IMR-90 (cell line): Measurements from ENCODE around the gene CAPZA1. TPM values are rescaled to one million over a fixed set of nuclear protein-coding genes. Genes with fewer than 3 reads are reported as not detected.

Experiments
- ATAC-seq: fragments of 200-7000 bp; cut with Tn5 transposase; 2 replicates; pipeline ENCODE4 v1.9.1; 2020; ENCODE audit warnings: low read depth, mild to moderate bottlenecking, moderate library complexity
- BruUV-seq: library from RNA; stranded (reverse); fragments of 400-500 nt; replicated peaks from 2 replicates; lab custom pipeline; 2021; lab: Mats Ljungman, UMichigan
- CTCF ChIA-PET: fragments of 300-600 bp; formaldehyde crosslinking; extraction: SDS; loops from one replicate; lab custom pipeline; 2021; ENCODE audit warnings: antibody characterized with exemption; lab: Yijun Ruan, JAX
- POLR2A ChIA-PET: fragments of 300-600 bp; sonication (Branson Sonifier 250); formaldehyde crosslinking; loops from one replicate; lab custom pipeline; 2022; ENCODE audit warnings: antibody characterized with exemption; ENCODE audit not compliant: unreplicated experiment; lab: Charles Lee
- DNase-seq: peaks from one replicate; pipeline ENCODE4 v3.0.0; 2013
- H2AFZ ChIP-seq: replicated peaks from 2 replicates; pipeline ENCODE3; 2013; ENCODE audit warnings: low read length, mild to moderate bottlenecking; ENCODE audit not compliant: poor library complexity
- H2AK5ac ChIP-seq: 2 replicates; pipeline ENCODE4 v1.6.1; 2013; ENCODE audit warnings: low read depth, low read length, inconsistent platforms
- H2AK9ac ChIP-seq: replicated peaks from 2 replicates; pipeline ENCODE3; 2013; ENCODE audit warnings: mild to moderate bottlenecking, low read depth, low read length, moderate library complexity; ENCODE audit not compliant: poor library complexity
- H2BK120ac ChIP-seq: 2 replicates; pipeline ENCODE4 v1.6.1; 2013; ENCODE audit warnings: low read depth, low read length, inconsistent platforms
- H2BK15ac ChIP-seq: 3 replicates; pipeline ENCODE4 v1.6.1; 2013; ENCODE audit warnings: low read depth, low read length, inconsistent platforms
- H2BK20ac ChIP-seq: 2 replicates; pipeline ENCODE4 v1.6.1; 2013; ENCODE audit warnings: low read depth, mild to moderate bottlenecking, inconsistent platforms, low read length, moderate library complexity
- H2BK5ac ChIP-seq: 2 replicates; pipeline ENCODE4 v1.6.1; 2013; ENCODE audit warnings: mild to moderate bottlenecking, low read depth, low read length, inconsistent platforms; ENCODE audit not compliant: poor library complexity, severe bottlenecking
- H3K14ac ChIP-seq: replicated peaks from 2 replicates; pipeline ENCODE4 v1.6.1; 2013; ENCODE audit warnings: low read depth, low read length, inconsistent platforms
- H3K18ac ChIP-seq: 2 replicates; pipeline ENCODE4 v1.6.1; 2013; ENCODE audit warnings: low read depth, low read length, control low read depth
- H3K23ac ChIP-seq: 2 replicates; pipeline ENCODE4 v1.6.1; 2013; ENCODE audit warnings: low read depth, low read length, inconsistent platforms
- H3K27ac ChIP-seq: 2 replicates; pipeline ENCODE4 v1.5.1; 2013; ENCODE audit warnings: mild to moderate bottlenecking, control low read depth, low read length; ENCODE audit not compliant: insufficient read depth
- H3K27me3 ChIP-seq: 2 replicates; pipeline ENCODE4 v1.6.1; 2013; ENCODE audit warnings: low read length; ENCODE audit not compliant: control insufficient read depth, insufficient read depth
- H3K36me3 ChIP-seq: 2 replicates; pipeline ENCODE4 v1.6.1; 2013; ENCODE audit warnings: low read length, mixed read lengths; ENCODE audit not compliant: control insufficient read depth, insufficient read depth
- H3K4ac ChIP-seq: 2 replicates; pipeline ENCODE4 v1.6.1; 2013; ENCODE audit warnings: low read depth, low read length, inconsistent platforms
- H3K4me1 ChIP-seq: 2 replicates; pipeline ENCODE4 v1.6.1; 2013; ENCODE audit warnings: low read length, mixed read lengths; ENCODE audit not compliant: control insufficient read depth, insufficient read depth
- H3K4me2 ChIP-seq: 2 replicates; pipeline ENCODE4 v1.6.1; 2013; ENCODE audit warnings: low read depth, mild to moderate bottlenecking, control low read depth, low read length, moderate library complexity
- H3K4me3 ChIP-seq: 2 replicates; pipeline ENCODE4 v1.5.1; 2013; ENCODE audit warnings: low read depth, mild to moderate bottlenecking, control low read depth, low read length, moderate library complexity; ENCODE audit not compliant: insufficient read depth
- H3K56ac ChIP-seq: 2 replicates; pipeline ENCODE4 v1.6.1; 2013; ENCODE audit warnings: low read length, inconsistent platforms; ENCODE audit not compliant: insufficient read depth; ENCODE audit errors: extremely low read depth
- H3K79me1 ChIP-seq, 2 experiments: 2 replicates each; pipeline ENCODE4 v1.6.1; 2013; ENCODE audit warnings: low read length in 2 of 2, inconsistent platforms in 1 of 2, low read depth in 1 of 2
- H3K9ac ChIP-seq: 2 replicates; pipeline ENCODE4 v1.6.1; 2013; ENCODE audit warnings: low read depth, low read length, control low read depth
- H3K9me1 ChIP-seq: 2 replicates; pipeline ENCODE4 v1.6.1; 2013; ENCODE audit warnings: low read length, inconsistent platforms; ENCODE audit not compliant: insufficient read depth
- H3K9me3 ChIP-seq: 2 replicates; pipeline ENCODE4 v1.6.1; 2013; ENCODE audit warnings: low read length; ENCODE audit not compliant: control insufficient read depth, insufficient read depth
- H4K20me1 ChIP-seq: 2 replicates; pipeline ENCODE4 v1.6.1; 2013; ENCODE audit warnings: low read length, inconsistent platforms; ENCODE audit not compliant: insufficient read depth
- H4K5ac ChIP-seq: 2 replicates; pipeline ENCODE4 v1.6.1; 2013; ENCODE audit warnings: mild to moderate bottlenecking, low read depth, low read length, control low read depth
- H4K8ac ChIP-seq, 2 experiments: 2 replicates each; pipeline ENCODE4 v1.6.1; 2013; ENCODE audit warnings: low read depth in 2 of 2, low read length in 2 of 2, control low read depth in 1 of 2, inconsistent platforms in 1 of 2
- H4K91ac ChIP-seq: 2 replicates; pipeline ENCODE4 v1.6.1; 2013; ENCODE audit warnings: low read depth, low read length, inconsistent platforms; ENCODE audit not compliant: insufficient read depth
- BHLHE40 ChIP-seq: fragments of 150-350 bp; IDR thresholded peaks from 2 replicates; pipeline ENCODE4 v1.6.1; 2016; ENCODE audit warnings: mild to moderate bottlenecking, low read depth, low read length
- CEBPB ChIP-seq: IDR thresholded peaks from 2 replicates; pipeline ENCODE4 v1.6.1; 2012; ENCODE audit warnings: low read depth, low read length, improper control_type of control experiment
- CHD1 ChIP-seq: IDR thresholded peaks from 2 replicates; pipeline ENCODE4 v1.6.1; 2012; ENCODE audit warnings: low read depth, low read length, improper control_type of control experiment
- FOS ChIP-seq: fragments of 150-350 bp; IDR thresholded peaks from 2 replicates; pipeline ENCODE4 v1.6.1; 2016; ENCODE audit warnings: low read depth, low read length
- MAFK ChIP-seq: IDR thresholded peaks from 2 replicates; pipeline ENCODE4 v1.6.1; 2012; ENCODE audit warnings: low read depth, low read length, improper control_type of control experiment
- MAZ ChIP-seq: IDR thresholded peaks from 2 replicates; pipeline ENCODE4 v1.6.1; 2012; ENCODE audit warnings: low read depth, mild to moderate bottlenecking, low read length, improper control_type of control experiment, moderate library complexity, borderline replicate concordance
- MXI1 ChIP-seq: IDR thresholded peaks from 2 replicates; pipeline ENCODE4 v1.6.1; 2012; ENCODE audit warnings: low read depth, mild to moderate bottlenecking, low read length, moderate library complexity, borderline replicate concordance
- NFE2L2 ChIP-seq: fragments of 150-350 bp; IDR thresholded peaks from 2 replicates; pipeline ENCODE4 v1.6.1; 2016; ENCODE audit warnings: low read depth, mild to moderate bottlenecking, low read length
- POLR2A ChIP-seq: IDR thresholded peaks from 2 replicates; pipeline ENCODE4 v1.6.1; 2012; ENCODE audit warnings: mild to moderate bottlenecking, low read depth, low read length
- RAD21 ChIP-seq: IDR thresholded peaks from 2 replicates; pipeline ENCODE4 v1.6.1; 2012; ENCODE audit warnings: low read length, improper control_type of control experiment
- RCOR1 ChIP-seq: IDR thresholded peaks from 2 replicates; pipeline ENCODE4 v1.6.1; 2012; ENCODE audit warnings: mild to moderate bottlenecking, low read length, improper control_type of control experiment; ENCODE audit not compliant: insufficient replicate concordance
- RFX5 ChIP-seq: IDR thresholded peaks from 2 replicates; pipeline ENCODE4 v1.8.0; 2012; ENCODE audit warnings: low read depth, mild to moderate bottlenecking, low read length, moderate library complexity
- SMC3 ChIP-seq: fragments of 150-350 bp; IDR thresholded peaks from 2 replicates; pipeline ENCODE4 v1.6.1; 2016; ENCODE audit warnings: low read depth, mild to moderate bottlenecking, antibody characterized with exemption, low read length, moderate library complexity
- WGBS, 2 experiments: methylation state at CpG; one replicate each; pipeline versions ENCODE4 v1.1.5 to v1.1.7; 2013; ENCODE audit warnings: missing lambda C conversion rate in 2 of 2; ENCODE audit not compliant: insufficient read length in 1 of 2; ENCODE audit errors: extremely low coverage in 2 of 2; 5-methylcytosine and 5-hydroxymethylcytosine counted together
- dilution Hi-C: fragments of 300-500 bp; cut with HindIII; formaldehyde crosslinking; loops from one replicate; pipeline ENCODE4 v1.14.3; 2018; ENCODE audit warnings: low sequenced_read_pairs; ENCODE audit not compliant: unreplicated experiment
- in situ Hi-C: fragments of 300-500 bp; cut with MboI; formaldehyde crosslinking; loops from 3 replicates; pipeline ENCODE4 v1.14.3; 2019; ENCODE audit warnings: low sequenced_read_pairs, inconsistent platforms, mixed read lengths
- intact Hi-C: fragments of 100-400 bp; cut with micrococcal nuclease; formaldehyde crosslinking; loops from 2 replicates; pipeline ENCODE4 v1.10.0; 2022
- polyA plus RNA-seq, 3 experiments: library from polyadenylated mRNA; depleted of rRNA; stranded (reverse); fragments of >200 nt; gene quantifications; 2 replicates each; pipeline ENCODE4 v1.2.3, GENCODE V29; 2012; ENCODE audit warnings: low replicate concordance in 1 of 3
- total RNA-seq: library from RNA; depleted of rRNA; stranded (reverse); fragments of >200 nt; gene quantifications from 2 replicates; pipeline ENCODE4 v1.2.3, GENCODE V29; 2012
- TF ChIP-seq, protein P1 (sequence below): conservative IDR thresholded peaks from 2 replicates; pipeline ENCODE4 v1.5.1; 2012; ENCODE audit warnings: mild to moderate bottlenecking, low read depth, low read length, improper control_type of control experiment
- TF ChIP-seq, protein P2 (sequence below): fragments of 150-350 bp; IDR thresholded peaks from 2 replicates; pipeline ENCODE4 v1.6.1; 2016; ENCODE audit warnings: low read depth, mild to moderate bottlenecking, low read length, moderate library complexity, borderline replicate concordance
- TF ChIP-seq, protein P3 (sequence below): fragments of 150-350 bp; IDR thresholded peaks from 2 replicates; pipeline ENCODE4 v1.6.1; 2017; ENCODE audit warnings: mild to moderate bottlenecking, antibody characterized with exemption, low read length, low read depth

CAPZA1 gene
- total and polyA plus RNA-seq, 2 of the 4 experiments (the other 2 are of a cell fraction) = 108 to 262 TPM

DNA sequence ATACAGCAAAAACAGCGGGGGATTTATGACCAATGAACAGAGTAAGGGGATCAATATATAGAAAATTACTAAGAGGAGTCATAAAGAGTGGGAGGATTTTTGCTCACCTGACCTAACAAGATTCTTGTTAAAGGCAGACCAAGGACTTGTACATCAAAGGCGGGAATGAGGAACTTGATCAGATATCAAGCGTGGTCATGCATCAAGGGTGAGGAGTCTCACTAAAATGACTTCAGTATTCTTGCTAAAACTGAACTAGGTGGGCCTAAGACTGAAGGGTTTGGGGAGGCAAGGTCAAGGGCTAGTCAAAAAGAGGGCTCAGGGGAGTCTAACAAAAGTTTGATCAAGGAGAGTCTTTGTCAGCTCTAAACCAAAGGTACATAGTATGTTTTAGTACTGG lies 56.9 kb downstream of the CAPZA1 start:
- H2AK5ac ChIP-seq = no peak overlapping the region
- peak overlapping the region; percentile 91; the same call in 1 of the 2 replicates for H3K23ac ChIP-seq
- no peaks in the 10 kb centered on the region for H3K9me1 ChIP-seq
- no peak overlapping the region for H2BK120ac ChIP-seq
- H4K8ac ChIP-seq = no peak overlapping the region
- no peaks in the 10 kb centered on the region for H3K9me3 ChIP-seq
- DNase-seq (no peak), ATAC-seq (no peak)
- dilution Hi-C loops = no loop called here
- H3K9ac ChIP-seq = no peak overlapping the region
- TF ChIP-seq RFX5 (no peak), RAD21 (no peak), BHLHE40 (no peak), POLR2A (no peak), RCOR1 (no peak), MAFK (no peak), NFE2L2 (no peak), MXI1 (no peak), FOS (no peak), CEBPB (no peak), MAZ (no peak), SMC3 (no peak), CHD1 (no peak)
- TF ChIP-seq, protein P1, sequence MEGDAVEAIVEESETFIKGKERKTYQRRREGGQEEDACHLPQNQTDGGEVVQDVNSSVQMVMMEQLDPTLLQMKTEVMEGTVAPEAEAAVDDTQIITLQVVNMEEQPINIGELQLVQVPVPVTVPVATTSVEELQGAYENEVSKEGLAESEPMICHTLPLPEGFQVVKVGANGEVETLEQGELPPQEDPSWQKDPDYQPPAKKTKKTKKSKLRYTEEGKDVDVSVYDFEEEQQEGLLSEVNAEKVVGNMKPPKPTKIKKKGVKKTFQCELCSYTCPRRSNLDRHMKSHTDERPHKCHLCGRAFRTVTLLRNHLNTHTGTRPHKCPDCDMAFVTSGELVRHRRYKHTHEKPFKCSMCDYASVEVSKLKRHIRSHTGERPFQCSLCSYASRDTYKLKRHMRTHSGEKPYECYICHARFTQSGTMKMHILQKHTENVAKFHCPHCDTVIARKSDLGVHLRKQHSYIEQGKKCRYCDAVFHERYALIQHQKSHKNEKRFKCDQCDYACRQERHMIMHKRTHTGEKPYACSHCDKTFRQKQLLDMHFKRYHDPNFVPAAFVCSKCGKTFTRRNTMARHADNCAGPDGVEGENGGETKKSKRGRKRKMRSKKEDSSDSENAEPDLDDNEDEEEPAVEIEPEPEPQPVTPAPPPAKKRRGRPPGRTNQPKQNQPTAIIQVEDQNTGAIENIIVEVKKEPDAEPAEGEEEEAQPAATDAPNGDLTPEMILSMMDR = no peak
- TF ChIP-seq, protein P2, sequence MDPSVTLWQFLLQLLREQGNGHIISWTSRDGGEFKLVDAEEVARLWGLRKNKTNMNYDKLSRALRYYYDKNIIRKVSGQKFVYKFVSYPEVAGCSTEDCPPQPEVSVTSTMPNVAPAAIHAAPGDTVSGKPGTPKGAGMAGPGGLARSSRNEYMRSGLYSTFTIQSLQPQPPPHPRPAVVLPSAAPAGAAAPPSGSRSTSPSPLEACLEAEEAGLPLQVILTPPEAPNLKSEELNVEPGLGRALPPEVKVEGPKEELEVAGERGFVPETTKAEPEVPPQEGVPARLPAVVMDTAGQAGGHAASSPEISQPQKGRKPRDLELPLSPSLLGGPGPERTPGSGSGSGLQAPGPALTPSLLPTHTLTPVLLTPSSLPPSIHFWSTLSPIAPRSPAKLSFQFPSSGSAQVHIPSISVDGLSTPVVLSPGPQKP = no peak
- TF ChIP-seq, protein P3, sequence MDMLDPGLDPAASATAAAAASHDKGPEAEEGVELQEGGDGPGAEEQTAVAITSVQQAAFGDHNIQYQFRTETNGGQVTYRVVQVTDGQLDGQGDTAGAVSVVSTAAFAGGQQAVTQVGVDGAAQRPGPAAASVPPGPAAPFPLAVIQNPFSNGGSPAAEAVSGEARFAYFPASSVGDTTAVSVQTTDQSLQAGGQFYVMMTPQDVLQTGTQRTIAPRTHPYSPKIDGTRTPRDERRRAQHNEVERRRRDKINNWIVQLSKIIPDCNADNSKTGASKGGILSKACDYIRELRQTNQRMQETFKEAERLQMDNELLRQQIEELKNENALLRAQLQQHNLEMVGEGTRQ = no peak
- intact Hi-C loops = no loop called here
- H3K56ac ChIP-seq = no peak overlapping the region
- in situ Hi-C loops = no loop called here
- no peak overlapping the region for H3K14ac ChIP-seq
- H2BK20ac ChIP-seq = no peak overlapping the region
- no peaks in the 10 kb centered on the region for H3K27me3 ChIP-seq
- no peak overlapping the region for H3K4me2 ChIP-seq
- no peaks in the 10 kb centered on the region; the same call in 1 of the 2 replicates for H3K36me3 ChIP-seq
- ChIA-PET POLR2A (no interaction called here), CTCF (no interaction called here)
- no peak overlapping the region for H2BK15ac ChIP-seq
- H2AFZ ChIP-seq = no peak overlapping the region
- no peak overlapping the region for H3K4ac ChIP-seq
- H4K91ac ChIP-seq = no peak overlapping the region
- no peak overlapping the region for H4K5ac ChIP-seq
- H3K27ac ChIP-seq = no peak overlapping the region
- no peak overlapping the region for H3K4me3 ChIP-seq
- no peaks in the 10 kb centered on the region; the same call in 1 of the 2 replicates for H4K20me1 ChIP-seq
- H2BK5ac ChIP-seq = no peak overlapping the region
- H3K18ac ChIP-seq = no peak overlapping the region
- H3K79me1 ChIP-seq = peaks cover 32 to 66% of the 10 kb centered on the region in 2 experiments
- H2AK9ac ChIP-seq = no peak overlapping the region
- 100% methylated on average over 1 of the region's 3 CpGs; no CpG with 5 or more reads in 1 of the 2 experiments for WGBS, 2 experiments
- H3K4me1 ChIP-seq = peaks cover 2% of the 10 kb centered on the region; the same call in 1 of the 2 replicates
- BruUV-seq = no TSS peak
